ENCODE measurements around the gene VAPA. TPM values are rescaled to one million over a fixed set of nuclear protein-coding genes. Genes with fewer than 3 reads are reported as not detected.

The VAPA gene
- total and polyA plus RNA-seq, 2 donors: 158 to 210 TPM

GRCh38 chr18:9993521-9994025 lies 79.8 kb downstream of the VAPA start:
- no peak overlapping the region for H3K27ac ChIP-seq (ENCODE audit: low read depth in 1 of 2, low read length in 1 of 2)

GRCh38 chr18:9994026-9994570 lies 80.3 kb downstream of the VAPA start:
- DNase-seq (ENCODE audit: low read depth in 6 of 9, low spot score in 9 of 9): no peak
- no peak overlapping the region for H3K27ac ChIP-seq (ENCODE audit: low read depth in 1 of 2, low read length in 1 of 2)
- H3K4me1 ChIP-seq (ENCODE audit: control insufficient read depth in 2 of 2, insufficient read depth in 2 of 2, low read length in 2 of 2): peaks cover 2 to 4% of the 10 kb centered on the region in 2 donors
- no peaks in the 10 kb centered on the region for H3K27me3 ChIP-seq (ENCODE audit: control insufficient read depth in 2 of 2, insufficient read depth in 1 of 2, low read length in 1 of 2)
- no peak overlapping the region for H3K4me3 ChIP-seq (ENCODE audit: low read length in 2 of 2)
- peaks cover 0 to 5% of the 10 kb centered on the region in 2 donors for H3K9me3 ChIP-seq (ENCODE audit: control insufficient read depth in 2 of 2, insufficient read depth in 1 of 2, low read length in 1 of 2)
- no peaks in the 10 kb centered on the region for H3K36me3 ChIP-seq (ENCODE audit: control insufficient read depth in 2 of 2, insufficient read depth in 2 of 2, low read length in 1 of 2)
- 96% methylated on average over 11 of the region's 11 CpGs for WGBS

More at GRCh38 chr18:9993521-9994025, 79.8 kb downstream of the VAPA start:
- H3K9me3 ChIP-seq (ENCODE audit: control insufficient read depth in 2 of 2, insufficient read depth in 1 of 2, low read length in 1 of 2): peaks cover 0 to 5% of the 10 kb centered on the region in 2 donors
- H3K4me1 ChIP-seq (ENCODE audit: control insufficient read depth in 2 of 2, insufficient read depth in 2 of 2, low read length in 2 of 2): peaks cover 5 to 8% of the 10 kb centered on the region in 2 donors
- WGBS: 98% methylated on average over 14 of the region's 14 CpGs
- DNase-seq (ENCODE audit: low read depth in 6 of 9, low spot score in 9 of 9): no peak
- H3K4me3 ChIP-seq (ENCODE audit: low read length in 2 of 2): no peak overlapping the region
- H3K27me3 ChIP-seq (ENCODE audit: control insufficient read depth in 2 of 2, insufficient read depth in 1 of 2, low read length in 1 of 2): no peaks in the 10 kb centered on the region
- no peaks in the 10 kb centered on the region for H3K36me3 ChIP-seq (ENCODE audit: control insufficient read depth in 2 of 2, insufficient read depth in 2 of 2, low read length in 1 of 2)

GRCh38 chr18:9994701-9995235 lies 81.0 kb downstream of the VAPA start:
- 96% methylated on average over 6 of the region's 6 CpGs for WGBS
- Histone ChIP-seq H3K27me3 (ENCODE audit: control insufficient read depth in 2 of 2, insufficient read depth in 1 of 2, low read length in 1 of 2) (no peaks in the 10 kb centered on the region), H3K4me3 (ENCODE audit: low read length in 2 of 2) (no peak overlapping the region), H3K27ac (ENCODE audit: low read depth in 1 of 2, low read length in 1 of 2) (no peak overlapping the region), H3K4me1 (ENCODE audit: control insufficient read depth in 2 of 2, insufficient read depth in 2 of 2, low read length in 2 of 2) (no peaks in the 10 kb centered on the region), H3K9me3 (ENCODE audit: control insufficient read depth in 2 of 2, insufficient read depth in 1 of 2, low read length in 1 of 2) (peaks cover 0 to 5% of the 10 kb centered on the region in 2 donors), H3K36me3 (ENCODE audit: control insufficient read depth in 2 of 2, insufficient read depth in 2 of 2, low read length in 1 of 2) (no peaks in the 10 kb centered on the region)
- no peak for DNase-seq (ENCODE audit: low read depth in 6 of 9, low spot score in 9 of 9)

- Histone ChIP-seq H3K4me3 (ENCODE audit: low read length in 2 of 2) (no peak overlapping the region), H3K9me3 (ENCODE audit: control insufficient read depth in 2 of 2, insufficient read depth in 1 of 2, low read length in 1 of 2) (peaks cover 0 to 5% of the 10 kb centered on the region in 2 donors), H3K36me3 (ENCODE audit: control insufficient read depth in 2 of 2, insufficient read depth in 2 of 2, low read length in 1 of 2) (no peaks in the 10 kb centered on the region), H3K4me1 (ENCODE audit: control insufficient read depth in 2 of 2, insufficient read depth in 2 of 2, low read length in 2 of 2) (no peaks in the 10 kb centered on the region), H3K27me3 (ENCODE audit: control insufficient read depth in 2 of 2, insufficient read depth in 1 of 2, low read length in 1 of 2) (no peaks in the 10 kb centered on the region), H3K27ac (ENCODE audit: low read depth in 1 of 2, low read length in 1 of 2) (no peak overlapping the region)
- no peak for DNase-seq (ENCODE audit: low read depth in 6 of 9, low spot score in 9 of 9)
- WGBS: 94% methylated on average over 2 of the region's 2 CpGs
Measured at GRCh38 chr18:9995631-9996030, 81.8 kb downstream of the VAPA start.

GRCh38 chr18:9996094-9996493 lies 82.3 kb downstream of the VAPA start:
- H3K9me3 ChIP-seq (ENCODE audit: control insufficient read depth in 2 of 2, insufficient read depth in 1 of 2, low read length in 1 of 2): peaks cover 0 to 5% of the 10 kb centered on the region in 2 donors
- no peaks in the 10 kb centered on the region for H3K4me1 ChIP-seq (ENCODE audit: control insufficient read depth in 2 of 2, insufficient read depth in 2 of 2, low read length in 2 of 2)
- 40% methylated on average over 3 of the region's 3 CpGs for WGBS
- no peak overlapping the region for H3K4me3 ChIP-seq (ENCODE audit: low read length in 2 of 2)
- no peaks in the 10 kb centered on the region for H3K27me3 ChIP-seq (ENCODE audit: control insufficient read depth in 2 of 2, insufficient read depth in 1 of 2, low read length in 1 of 2)
- no peaks in the 10 kb centered on the region for H3K36me3 ChIP-seq (ENCODE audit: control insufficient read depth in 2 of 2, insufficient read depth in 2 of 2, low read length in 1 of 2)
- no peak overlapping the region for H3K27ac ChIP-seq (ENCODE audit: low read depth in 1 of 2, low read length in 1 of 2)
- DNase-seq (ENCODE audit: low read depth in 6 of 9, low spot score in 9 of 9): no peak

GRCh38 chr18:9997711-9998110 lies 83.9 kb downstream of the VAPA start:
- H3K9me3 ChIP-seq (ENCODE audit: control insufficient read depth in 2 of 2, insufficient read depth in 1 of 2, low read length in 1 of 2): peaks cover 0 to 5% of the 10 kb centered on the region in 2 donors
- WGBS: 100% methylated on average over 1 of the region's 1 CpG
- no peak overlapping the region for H3K27ac ChIP-seq (ENCODE audit: low read depth in 1 of 2, low read length in 1 of 2)
- no peaks in the 10 kb centered on the region for H3K36me3 ChIP-seq (ENCODE audit: control insufficient read depth in 2 of 2, insufficient read depth in 2 of 2, low read length in 1 of 2)
- no peaks in the 10 kb centered on the region for H3K4me1 ChIP-seq (ENCODE audit: control insufficient read depth in 2 of 2, insufficient read depth in 2 of 2, low read length in 2 of 2)
- H3K4me3 ChIP-seq (ENCODE audit: low read length in 2 of 2): no peak overlapping the region
- DNase-seq (ENCODE audit: low read depth in 6 of 9, low spot score in 9 of 9): no peak
- no peaks in the 10 kb centered on the region for H3K27me3 ChIP-seq (ENCODE audit: control insufficient read depth in 2 of 2, insufficient read depth in 1 of 2, low read length in 1 of 2)

GRCh38 chr18:9998330-9998729 lies 84.5 kb downstream of the VAPA start:
- DNase-seq (ENCODE audit: low read depth in 6 of 9, low spot score in 9 of 9): no peak
- Histone ChIP-seq H3K27me3 (ENCODE audit: control insufficient read depth in 2 of 2, insufficient read depth in 1 of 2, low read length in 1 of 2) (no peaks in the 10 kb centered on the region), H3K4me1 (ENCODE audit: control insufficient read depth in 2 of 2, insufficient read depth in 2 of 2, low read length in 2 of 2) (no peaks in the 10 kb centered on the region), H3K27ac (ENCODE audit: low read depth in 1 of 2, low read length in 1 of 2) (no peak overlapping the region), H3K4me3 (ENCODE audit: low read length in 2 of 2) (no peak overlapping the region), H3K9me3 (ENCODE audit: control insufficient read depth in 2 of 2, insufficient read depth in 1 of 2, low read length in 1 of 2) (peaks cover 0 to 5% of the 10 kb centered on the region in 2 donors), H3K36me3 (ENCODE audit: control insufficient read depth in 2 of 2, insufficient read depth in 2 of 2, low read length in 1 of 2) (no peaks in the 10 kb centered on the region)
- WGBS: 98% methylated on average over 2 of the region's 2 CpGs

GRCh38 chr18:10002280-10002679 lies 88.5 kb downstream of the VAPA start:
- H3K4me1 ChIP-seq (ENCODE audit: control insufficient read depth in 2 of 2, insufficient read depth in 2 of 2, low read length in 2 of 2): no peaks in the 10 kb centered on the region
- no peak for DNase-seq (ENCODE audit: low read depth in 6 of 9, low spot score in 9 of 9)
- no peaks in the 10 kb centered on the region for H3K27me3 ChIP-seq (ENCODE audit: control insufficient read depth in 2 of 2, insufficient read depth in 1 of 2, low read length in 1 of 2)
- peaks cover 0 to 5% of the 10 kb centered on the region in 2 donors for H3K9me3 ChIP-seq (ENCODE audit: control insufficient read depth in 2 of 2, insufficient read depth in 1 of 2, low read length in 1 of 2)
- H3K4me3 ChIP-seq (ENCODE audit: low read length in 2 of 2): no peak overlapping the region
- no peaks in the 10 kb centered on the region for H3K36me3 ChIP-seq (ENCODE audit: control insufficient read depth in 2 of 2, insufficient read depth in 2 of 2, low read length in 1 of 2)
- 68% methylated on average over 3 of the region's 3 CpGs for WGBS
- no peak overlapping the region for H3K27ac ChIP-seq (ENCODE audit: low read depth in 1 of 2, low read length in 1 of 2)

GRCh38 chr18:10003281-10003680 lies 89.5 kb downstream of the VAPA start:
- no peak overlapping the region for H3K27ac ChIP-seq (ENCODE audit: low read depth in 1 of 2, low read length in 1 of 2)
- 95% methylated on average over 1 of the region's 1 CpG for whole genome bisulfite sequencing
- no peaks in the 10 kb centered on the region for H3K27me3 ChIP-seq (ENCODE audit: control insufficient read depth in 2 of 2, insufficient read depth in 1 of 2, low read length in 1 of 2)
- DNase-seq (ENCODE audit: low read depth in 6 of 9, low spot score in 9 of 9): no peak
- H3K4me1 ChIP-seq (ENCODE audit: control insufficient read depth in 2 of 2, insufficient read depth in 2 of 2, low read length in 2 of 2): no peaks in the 10 kb centered on the region
- H3K4me3 ChIP-seq (ENCODE audit: low read length in 2 of 2): no peak overlapping the region
- no peaks in the 10 kb centered on the region for H3K36me3 ChIP-seq (ENCODE audit: control insufficient read depth in 2 of 2, insufficient read depth in 2 of 2, low read length in 1 of 2)
- no peaks in the 10 kb centered on the region for H3K9me3 ChIP-seq (ENCODE audit: control insufficient read depth in 2 of 2, insufficient read depth in 1 of 2, low read length in 1 of 2)
